ENCODE data around the gene FREM1.

The FREM1 gene

GRCh38 chr9:14903040-14903439 is 7.2 kb downstream of the FREM1 start:
- CTCF ChIA-PET = no interaction called here
- Mint-ChIP-seq H3K27ac (no peak overlapping the region), H3K4me3 (no peak overlapping the region), H3K27me3 (peaks cover 5% of the 10 kb centered on the region), H3K4me1 (no peaks in the 10 kb centered on the region), H3K9me3 (no peaks in the 10 kb centered on the region), H3K36me3 (no peaks in the 10 kb centered on the region)
- no peak for DNase-seq

DNA sequence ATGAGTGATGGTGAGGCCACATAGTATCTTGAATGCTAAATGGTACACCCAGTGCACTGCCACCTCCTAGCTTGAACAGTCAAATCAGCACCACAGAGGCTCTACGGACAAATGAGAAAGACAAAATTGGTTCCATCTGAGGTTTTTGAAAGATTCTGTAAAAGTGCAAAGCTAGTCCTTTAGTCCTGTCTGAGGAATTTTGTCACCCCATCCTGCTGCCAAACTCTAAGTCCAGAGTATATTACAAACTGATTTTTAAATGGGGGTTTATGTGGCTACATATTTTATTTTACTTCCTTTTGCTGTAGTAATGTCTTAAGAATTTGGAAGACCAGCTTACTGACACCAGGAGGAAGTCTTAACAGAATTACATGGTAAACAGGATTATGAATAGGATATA is 7.7 kb downstream of the FREM1 start:
- DNase-seq = no peak
- H3K36me3 Mint-ChIP-seq = no peaks in the 10 kb centered on the region
- no peaks in the 10 kb centered on the region for H3K9me3 Mint-ChIP-seq
- no peak overlapping the region for H3K27ac Mint-ChIP-seq
- no peak overlapping the region for H3K4me3 Mint-ChIP-seq
- no peaks in the 10 kb centered on the region for H3K4me1 Mint-ChIP-seq
- CTCF ChIA-PET = no interaction called here
- H3K27me3 Mint-ChIP-seq = peaks cover 5% of the 10 kb centered on the region

- DNase-seq = no peak
- H3K36me3 Mint-ChIP-seq = no peaks in the 10 kb centered on the region
- CTCF ChIA-PET = no interaction called here
- no peak overlapping the region for H3K4me3 Mint-ChIP-seq
- H3K9me3 Mint-ChIP-seq = no peaks in the 10 kb centered on the region
- no peak overlapping the region for H3K27ac Mint-ChIP-seq
- H3K4me1 Mint-ChIP-seq = no peaks in the 10 kb centered on the region
- peaks cover 5% of the 10 kb centered on the region for H3K27me3 Mint-ChIP-seq
These were observed 10.4 kb downstream of the FREM1 start for GRCh38 chr9:14899815-14900193.

DNA sequence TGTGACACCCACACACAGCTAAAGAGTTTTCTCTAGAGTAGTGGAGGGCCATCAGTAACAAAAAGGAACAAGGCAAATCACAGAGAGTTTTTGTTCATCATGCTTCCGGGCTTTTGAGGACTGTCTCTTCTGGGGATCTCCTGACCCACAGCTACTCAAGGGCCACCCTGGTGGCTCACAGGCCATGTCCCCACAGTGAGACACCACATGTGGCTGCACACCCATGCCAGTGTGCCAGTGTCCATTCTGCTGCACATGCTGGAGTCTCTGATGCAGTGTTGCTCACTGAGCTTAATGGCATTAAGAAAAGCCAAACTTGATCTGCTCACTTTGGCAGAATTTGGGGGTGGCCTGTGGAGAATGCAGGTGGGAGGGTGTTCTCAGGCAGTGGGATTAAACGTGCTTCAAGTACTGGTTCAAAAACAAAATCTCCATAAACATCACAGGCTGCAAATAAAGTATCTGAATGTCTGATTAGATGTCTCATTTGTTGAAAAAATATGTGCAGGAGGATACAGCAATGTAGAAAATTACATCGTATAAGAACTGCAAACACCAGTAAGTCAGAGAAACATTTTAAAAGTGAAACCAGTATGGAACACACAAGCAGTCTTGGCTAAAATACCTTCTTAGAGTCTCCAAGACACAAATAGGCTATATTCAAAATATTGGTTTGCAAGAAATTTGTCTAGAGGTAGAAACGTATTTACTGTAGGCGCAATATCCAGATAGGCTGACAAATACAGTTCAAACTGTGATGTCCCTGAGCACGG is 11.0 kb downstream of the FREM1 start:
- Mint-ChIP-seq H3K4me3 (no peak overlapping the region), H3K4me1 (no peaks in the 10 kb centered on the region), H3K36me3 (no peaks in the 10 kb centered on the region), H3K27me3 (peaks cover 5% of the 10 kb centered on the region), H3K27ac (no peak overlapping the region), H3K9me3 (no peaks in the 10 kb centered on the region)
- no peak for DNase-seq
- CTCF ChIA-PET = no interaction called here

DNA sequence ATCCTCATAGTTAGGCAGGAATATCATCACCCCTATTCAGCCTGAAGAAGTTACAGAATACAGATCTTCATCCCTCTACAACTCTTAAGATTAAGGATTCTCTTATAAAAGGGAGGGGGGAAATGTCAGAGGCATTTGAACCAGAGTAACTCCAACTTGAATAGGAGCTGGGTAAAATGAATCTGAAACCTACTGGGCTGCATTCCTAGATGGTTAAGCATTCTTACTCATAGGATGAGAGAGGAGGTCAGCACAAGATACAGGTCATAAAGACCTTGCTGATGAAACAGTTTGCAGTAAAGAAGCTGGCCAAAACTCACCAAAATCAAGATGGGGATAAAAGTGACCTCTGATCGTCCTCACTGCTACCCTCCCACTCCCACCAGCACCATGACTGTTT is 14.4 kb downstream of the FREM1 start:
- H3K4me1 Mint-ChIP-seq = no peaks in the 10 kb centered on the region
- H3K27me3 Mint-ChIP-seq = peaks cover 5% of the 10 kb centered on the region
- H3K9me3 Mint-ChIP-seq = no peaks in the 10 kb centered on the region
- CTCF ChIA-PET = no interaction called here
- H3K36me3 Mint-ChIP-seq = no peaks in the 10 kb centered on the region
- no peak overlapping the region for H3K27ac Mint-ChIP-seq
- DNase-seq = no peak
- no peak overlapping the region for H3K4me3 Mint-ChIP-seq

DNA sequence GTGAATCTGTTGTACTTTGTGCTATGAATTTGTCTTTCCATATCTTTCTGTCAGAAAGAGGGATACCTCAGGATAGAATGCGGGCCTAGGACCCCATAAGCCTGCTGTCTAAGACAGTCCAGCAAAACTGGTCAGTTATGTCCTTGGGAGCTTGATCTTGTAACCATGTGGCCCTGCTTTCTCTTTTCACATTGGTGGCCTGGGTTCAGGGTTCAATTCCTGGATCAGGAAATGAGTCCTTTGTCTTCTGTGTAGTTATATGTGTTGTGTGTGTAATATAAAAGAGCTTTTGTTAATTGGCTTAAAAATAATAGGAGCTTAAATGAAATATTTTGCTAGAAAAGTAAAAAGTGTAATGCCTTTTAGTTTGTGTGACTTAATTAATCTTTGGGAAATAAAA is 16.9 kb downstream of the FREM1 start:
- Mint-ChIP-seq H3K36me3 (no peaks in the 10 kb centered on the region), H3K4me3 (no peak overlapping the region), H3K9me3 (no peaks in the 10 kb centered on the region), H3K27ac (no peak overlapping the region), H3K4me1 (no peaks in the 10 kb centered on the region), H3K27me3 (no peaks in the 10 kb centered on the region)
- CTCF ChIA-PET = no interaction called here
- no peak for DNase-seq

DNA sequence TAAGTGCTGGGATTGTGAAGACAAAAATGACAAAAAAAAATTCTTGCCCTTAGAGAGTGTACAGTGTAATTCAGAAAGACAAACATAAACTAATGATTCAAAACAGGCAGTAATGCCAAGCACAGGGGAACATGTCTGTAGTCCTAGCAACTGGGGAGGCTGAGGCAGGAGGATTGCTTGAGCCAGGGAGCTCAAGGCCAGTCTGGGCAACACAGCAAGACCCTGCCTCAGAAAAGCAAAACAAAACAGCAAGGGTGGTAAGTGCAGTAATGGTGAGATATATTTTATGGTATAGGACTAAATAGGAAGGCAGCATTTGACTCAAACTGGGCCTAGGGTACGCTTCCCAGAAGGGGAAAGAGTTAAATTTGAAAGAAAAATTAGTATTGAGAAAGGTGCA is 18.9 kb downstream of the FREM1 start:
- Mint-ChIP-seq H3K27ac (no peak overlapping the region), H3K27me3 (no peaks in the 10 kb centered on the region)
- CTCF ChIA-PET = no interaction called here

GRCh38 chr9:14889451-14889850 is 20.8 kb downstream of the FREM1 start:
- Mint-ChIP-seq H3K4me3 (no peak overlapping the region), H3K27me3 (no peaks in the 10 kb centered on the region), H3K36me3 (no peaks in the 10 kb centered on the region), H3K4me1 (no peaks in the 10 kb centered on the region), H3K27ac (no peak overlapping the region), H3K9me3 (no peaks in the 10 kb centered on the region)
- CTCF ChIA-PET = no interaction called here
- DNase-seq = no peak

More for the DNA sequence above, 18.9 kb downstream of the FREM1 start:
- Mint-ChIP-seq H3K36me3 (no peaks in the 10 kb centered on the region), H3K9me3 (no peaks in the 10 kb centered on the region), H3K4me1 (no peaks in the 10 kb centered on the region), H3K4me3 (no peak overlapping the region)
- DNase-seq = no peak

- Mint-ChIP-seq H3K36me3 (no peaks in the 10 kb centered on the region), H3K4me3 (no peak overlapping the region), H3K4me1 (no peaks in the 10 kb centered on the region), H3K27ac (no peak overlapping the region), H3K9me3 (no peaks in the 10 kb centered on the region), H3K27me3 (no peaks in the 10 kb centered on the region)
- DNase-seq = no peak
- CTCF ChIA-PET = no interaction called here
These were observed 21.4 kb downstream of the FREM1 start for GRCh38 chr9:14888875-14889274.

GRCh38 chr9:14888272-14888671 is 22.0 kb downstream of the FREM1 start:
- Mint-ChIP-seq H3K27me3 (no peaks in the 10 kb centered on the region), H3K9me3 (no peaks in the 10 kb centered on the region), H3K27ac (no peak overlapping the region), H3K4me1 (no peaks in the 10 kb centered on the region), H3K36me3 (no peaks in the 10 kb centered on the region), H3K4me3 (no peak overlapping the region)
- no peak for DNase-seq
- CTCF ChIA-PET = interaction anchor here (1.3 kb wide), 1 partner anchor 247 kb away, joined by 3 read pairs; no protein-coding TSS in a partner anchor

- CTCF ChIA-PET = interaction anchor here (1.3 kb wide), 1 partner anchor 248 kb away, joined by 3 read pairs; no protein-coding TSS in a partner anchor
- Mint-ChIP-seq H3K27ac (no peak overlapping the region), H3K4me3 (no peak overlapping the region), H3K36me3 (no peaks in the 10 kb centered on the region), H3K9me3 (no peaks in the 10 kb centered on the region), H3K4me1 (no peaks in the 10 kb centered on the region), H3K27me3 (no peaks in the 10 kb centered on the region)
- no peak for DNase-seq
These were observed 23.1 kb downstream of the FREM1 start for GRCh38 chr9:14887149-14887548.

- no peak for DNase-seq
- Mint-ChIP-seq H3K27me3 (no peaks in the 10 kb centered on the region), H3K27ac (no peak overlapping the region), H3K4me3 (no peak overlapping the region), H3K9me3 (no peaks in the 10 kb centered on the region), H3K4me1 (no peaks in the 10 kb centered on the region), H3K36me3 (no peaks in the 10 kb centered on the region)
- CTCF ChIA-PET = no interaction called here
These were observed 26.8 kb downstream of the FREM1 start for GRCh38 chr9:14883310-14883944.

GRCh38 chr9:14882090-14882489 is 28.1 kb downstream of the FREM1 start:
- no peaks in the 10 kb centered on the region for H3K9me3 Mint-ChIP-seq
- CTCF ChIA-PET = interaction anchor here (1.0 kb wide), 1 partner anchor 253 kb away, joined by 3 read pairs; no protein-coding TSS in a partner anchor
- no peak overlapping the region for H3K4me3 Mint-ChIP-seq
- DNase-seq = no peak
- H3K27me3 Mint-ChIP-seq = no peaks in the 10 kb centered on the region
- H3K4me1 Mint-ChIP-seq = no peaks in the 10 kb centered on the region
- H3K36me3 Mint-ChIP-seq = no peaks in the 10 kb centered on the region
- H3K27ac Mint-ChIP-seq = no peak overlapping the region

DNA sequence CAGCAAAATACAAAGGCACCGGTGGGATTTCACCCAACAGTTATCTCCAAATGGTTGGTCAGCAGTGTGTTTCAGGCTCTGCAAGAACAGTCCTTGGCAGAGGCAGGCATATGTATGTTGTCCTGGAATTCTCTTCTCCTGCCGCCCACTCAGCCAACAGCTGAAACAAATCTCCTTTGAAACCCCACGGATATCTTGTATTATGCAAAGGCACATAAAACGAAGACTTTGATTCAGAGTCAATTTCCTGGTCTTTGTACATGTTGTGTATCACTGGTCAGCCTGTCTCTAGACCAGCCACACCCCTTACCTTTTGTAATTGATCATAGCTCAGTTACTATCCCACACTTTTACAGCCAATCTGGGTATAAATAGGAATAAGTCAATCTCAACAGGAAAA is 29.2 kb downstream of the FREM1 start:
- no peak for DNase-seq
- Mint-ChIP-seq H3K4me3 (no peak overlapping the region), H3K9me3 (no peaks in the 10 kb centered on the region), H3K36me3 (no peaks in the 10 kb centered on the region), H3K27ac (no peak overlapping the region), H3K4me1 (no peaks in the 10 kb centered on the region), H3K27me3 (no peaks in the 10 kb centered on the region)
- CTCF ChIA-PET = no interaction called here

GRCh38 chr9:14870090-14870489 is 40.1 kb downstream of the FREM1 start:
- H3K36me3 Mint-ChIP-seq = no peaks in the 10 kb centered on the region
- no peak overlapping the region for H3K4me3 Mint-ChIP-seq
- no peaks in the 10 kb centered on the region for H3K27me3 Mint-ChIP-seq
- CTCF ChIA-PET = interaction anchor here (1.3 kb wide), 1 partner anchor 265 kb away, joined by 3 read pairs; no protein-coding TSS in a partner anchor
- no peaks in the 10 kb centered on the region for H3K4me1 Mint-ChIP-seq
- H3K27ac Mint-ChIP-seq = no peak overlapping the region
- DNase-seq = no peak
- H3K9me3 Mint-ChIP-seq = peaks cover 1% of the 10 kb centered on the region

Measured in activated naive CD4-positive, alpha-beta T cell treated with anti-CD3 and anti-CD28 coated beads, Interleukin-2, amount 10 ng/mL, durations not matched to agents 7 days and 5 days (primary cell).